Colonic mucosa (tissue), 4 donors: ENCODE results near the gene TAB2. TPM values are rescaled to one million over a fixed set of nuclear protein-coding genes. Genes with fewer than 3 reads are reported as not detected.

Experiments used
- DNase-seq: peaks from one replicate; pipeline ENCODE4 v3.0.0-alpha.2; 2020
- H3K27ac ChIP-seq: fragments of 200-600 bp; one replicate; pipeline ENCODE4 v1.8.0; 2021
- H3K27me3 ChIP-seq: fragments of 200-600 bp; one replicate; pipeline ENCODE4 v1.8.0; 2021
- H3K36me3 ChIP-seq: fragments of 200-600 bp; one replicate; pipeline ENCODE4 v1.8.0; 2021
- H3K4me1 ChIP-seq: fragments of 200-600 bp; one replicate; pipeline ENCODE4 v1.8.0; 2021; ENCODE audit warnings: mild to moderate bottlenecking
- H3K4me3 ChIP-seq: fragments of 200-600 bp; one replicate; pipeline ENCODE4 v1.8.0; 2021
- H3K9ac ChIP-seq, 2 donors: one replicate each; pipeline ENCODE4 v1.7.0; 2013; ENCODE audit warnings: control low read depth in 2 of 2, low read depth in 2 of 2, low read length in 2 of 2
- H3K9me3 ChIP-seq: fragments of 200-600 bp; one replicate; pipeline ENCODE4 v1.8.0; 2021
- intact Hi-C: fragments of 100-400 bp; cut with DNase I; formaldehyde crosslinking; loops from one replicate; pipeline ENCODE4 v1.14.1; 2022
- total RNA-seq, 2 donors: library from RNA; stranded (reverse); fragmentation: NEBNext Ultra II Directional in 1 of 2; extraction: Animal tissue kit (Norgen Biotek cat#: 25700) in 1 of 2; gene quantifications; one replicate each; pipeline ENCODE4 v1.2.1, GENCODE V29; 2021
- TF ChIP-seq, protein P1 (sequence below): fragments of 200-600 bp; IDR thresholded peaks from one replicate; pipeline ENCODE4 v1.8.0; 2022; ENCODE audit warnings: antibody characterized with exemption, mild to moderate bottlenecking
- donor health status: healthy.
- donor health status: DM: no; HTN: no; CAD: no.
- donor health status: DM: no; HTN: no; CAD: no.

The TAB2 gene
- total RNA-seq, 2 donors from 2014 or later: 36.7 to 81.3 TPM

DNA sequence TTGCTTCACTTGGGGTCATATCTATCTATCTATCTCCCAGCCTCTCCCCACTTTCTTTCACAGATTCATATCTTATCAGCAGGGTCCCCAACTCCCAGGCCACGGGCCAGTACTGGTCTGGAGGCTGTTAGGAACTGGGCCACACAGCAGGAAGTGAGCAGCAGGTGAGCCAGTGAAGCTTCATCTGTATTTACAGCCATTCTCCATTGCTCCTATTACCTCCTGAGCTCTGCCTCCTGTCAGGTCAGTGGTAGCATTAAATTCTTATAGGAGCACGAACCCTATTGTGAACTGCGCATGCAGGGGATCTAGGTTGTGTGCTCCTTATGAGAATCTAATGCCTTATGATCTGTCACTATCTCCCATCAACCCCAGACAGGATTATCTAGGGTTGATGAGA is 14.8 kb upstream of the TAB2 start:
- DNase-seq: no peak
- intact Hi-C loops: no loop called here
- Histone ChIP-seq H3K4me3 (no peak overlapping the region), H3K9ac (no peak overlapping the region), H3K27me3 (no peaks in the 10 kb centered on the region), H3K9me3 (no peaks in the 10 kb centered on the region), H3K27ac (no peak overlapping the region), H3K4me1 (no peaks in the 10 kb centered on the region), H3K36me3 (no peaks in the 10 kb centered on the region)
- TF ChIP-seq, protein P1, sequence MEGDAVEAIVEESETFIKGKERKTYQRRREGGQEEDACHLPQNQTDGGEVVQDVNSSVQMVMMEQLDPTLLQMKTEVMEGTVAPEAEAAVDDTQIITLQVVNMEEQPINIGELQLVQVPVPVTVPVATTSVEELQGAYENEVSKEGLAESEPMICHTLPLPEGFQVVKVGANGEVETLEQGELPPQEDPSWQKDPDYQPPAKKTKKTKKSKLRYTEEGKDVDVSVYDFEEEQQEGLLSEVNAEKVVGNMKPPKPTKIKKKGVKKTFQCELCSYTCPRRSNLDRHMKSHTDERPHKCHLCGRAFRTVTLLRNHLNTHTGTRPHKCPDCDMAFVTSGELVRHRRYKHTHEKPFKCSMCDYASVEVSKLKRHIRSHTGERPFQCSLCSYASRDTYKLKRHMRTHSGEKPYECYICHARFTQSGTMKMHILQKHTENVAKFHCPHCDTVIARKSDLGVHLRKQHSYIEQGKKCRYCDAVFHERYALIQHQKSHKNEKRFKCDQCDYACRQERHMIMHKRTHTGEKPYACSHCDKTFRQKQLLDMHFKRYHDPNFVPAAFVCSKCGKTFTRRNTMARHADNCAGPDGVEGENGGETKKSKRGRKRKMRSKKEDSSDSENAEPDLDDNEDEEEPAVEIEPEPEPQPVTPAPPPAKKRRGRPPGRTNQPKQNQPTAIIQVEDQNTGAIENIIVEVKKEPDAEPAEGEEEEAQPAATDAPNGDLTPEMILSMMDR: no peak

DNA sequence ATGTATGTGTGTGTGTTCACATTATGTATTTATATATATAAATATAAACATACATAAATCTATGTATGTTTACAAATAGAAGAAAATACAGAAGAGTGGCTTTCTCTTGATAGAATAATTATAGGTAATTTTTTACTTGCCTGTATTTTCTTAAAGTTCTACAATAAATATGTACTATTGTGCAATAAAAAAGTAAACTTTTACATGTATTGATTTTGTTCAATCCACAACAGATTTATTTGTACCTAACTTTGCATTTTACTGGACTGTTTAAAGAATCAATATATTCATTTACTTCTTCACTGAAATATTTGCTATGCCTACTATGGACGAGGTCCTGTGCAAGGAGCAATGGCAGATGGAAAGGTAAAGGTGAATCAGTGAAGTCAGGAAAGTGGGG is 14.0 kb upstream of the TAB2 start:
- H3K9ac ChIP-seq: no peak overlapping the region
- H3K27ac ChIP-seq: no peak overlapping the region
- no peaks in the 10 kb centered on the region for H3K4me1 ChIP-seq
- intact Hi-C loops: no loop called here
- H3K4me3 ChIP-seq: no peak overlapping the region
- H3K36me3 ChIP-seq: no peaks in the 10 kb centered on the region
- H3K27me3 ChIP-seq: no peaks in the 10 kb centered on the region
- no peak for DNase-seq
- H3K9me3 ChIP-seq: no peaks in the 10 kb centered on the region
- TF ChIP-seq, protein P1: no peak

DNA sequence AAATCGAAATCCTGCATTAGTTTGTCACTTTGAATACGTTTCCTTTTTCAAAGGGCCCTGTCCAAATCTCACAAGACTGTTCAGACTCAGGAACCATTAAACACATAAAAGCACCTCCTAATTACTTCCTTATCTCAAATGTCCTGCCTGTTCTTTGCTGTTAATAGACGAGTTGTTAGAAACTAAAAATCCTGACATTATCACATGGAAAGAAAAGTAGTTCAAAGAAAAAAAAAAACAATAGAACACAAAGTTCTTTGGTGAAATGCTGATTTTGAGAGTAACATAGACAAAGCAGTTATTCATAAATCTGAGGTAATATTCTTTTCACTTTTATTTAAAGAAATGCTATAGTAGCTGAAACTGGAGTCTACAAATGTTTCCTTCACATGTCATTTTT is 12.1 kb upstream of the TAB2 start:
- no peak for DNase-seq
- H3K4me1 ChIP-seq: no peaks in the 10 kb centered on the region
- no peaks in the 10 kb centered on the region for H3K27me3 ChIP-seq
- H3K9me3 ChIP-seq: no peaks in the 10 kb centered on the region
- TF ChIP-seq, protein P1: no peak
- no peak overlapping the region for H3K4me3 ChIP-seq
- no peak overlapping the region for H3K27ac ChIP-seq
- H3K9ac ChIP-seq: no peak overlapping the region
- no peaks in the 10 kb centered on the region for H3K36me3 ChIP-seq
- intact Hi-C loops: no loop called here

DNA sequence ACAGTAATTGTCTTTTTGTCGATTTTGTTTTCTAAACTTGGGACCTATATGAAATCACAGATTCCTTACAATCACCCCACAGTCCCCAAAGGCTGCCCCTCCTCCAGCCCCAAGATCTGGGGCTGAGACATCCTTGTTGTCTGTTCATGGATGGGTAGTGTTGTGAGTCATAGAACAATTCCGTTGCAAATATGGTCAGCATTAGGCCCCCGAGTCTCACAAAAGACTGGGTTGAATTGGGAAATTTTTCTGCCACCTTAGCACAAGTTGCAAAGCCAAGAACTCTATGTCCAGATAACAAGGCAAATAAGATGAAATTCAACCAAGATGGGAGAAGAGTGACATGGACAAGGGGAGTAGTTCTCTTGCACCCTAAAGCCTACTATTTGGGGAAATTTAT is 10.5 kb upstream of the TAB2 start:
- intact Hi-C loops: no loop called here
- no peak overlapping the region for H3K4me3 ChIP-seq
- H3K9me3 ChIP-seq: no peaks in the 10 kb centered on the region
- no peak overlapping the region for H3K27ac ChIP-seq
- no peaks in the 10 kb centered on the region for H3K4me1 ChIP-seq
- no peaks in the 10 kb centered on the region for H3K36me3 ChIP-seq
- TF ChIP-seq, protein P1: no peak
- no peaks in the 10 kb centered on the region for H3K27me3 ChIP-seq
- no peak for DNase-seq
- no peak overlapping the region for H3K9ac ChIP-seq

DNA sequence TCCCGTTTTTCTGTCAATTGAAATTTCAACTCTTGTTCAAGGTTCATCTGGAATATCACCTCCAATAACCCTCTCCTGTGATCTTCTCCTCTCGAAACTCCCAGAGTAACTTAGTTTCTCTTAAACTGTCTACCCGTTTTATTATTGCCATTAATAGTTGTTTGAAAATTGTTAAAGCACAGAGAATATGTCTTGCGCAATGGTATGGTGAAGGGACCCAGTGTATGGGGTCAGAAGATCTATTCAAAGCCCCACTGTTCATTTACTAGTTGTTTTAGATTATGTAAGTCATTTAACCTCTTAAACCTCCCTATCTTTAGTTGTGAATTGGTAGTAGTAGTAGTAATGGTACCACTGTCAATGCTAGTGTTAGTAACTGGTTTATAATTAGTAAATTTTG is 6.2 kb upstream of the TAB2 start:
- no peak overlapping the region for H3K4me3 ChIP-seq
- no peak overlapping the region for H3K9ac ChIP-seq
- H3K27me3 ChIP-seq: no peaks in the 10 kb centered on the region
- no peak overlapping the region for H3K27ac ChIP-seq
- no peak for DNase-seq
- TF ChIP-seq, protein P1: no peak
- no peaks in the 10 kb centered on the region for H3K4me1 ChIP-seq
- H3K9me3 ChIP-seq: no peaks in the 10 kb centered on the region
- no peaks in the 10 kb centered on the region for H3K36me3 ChIP-seq
- intact Hi-C loops: no loop called here

DNA sequence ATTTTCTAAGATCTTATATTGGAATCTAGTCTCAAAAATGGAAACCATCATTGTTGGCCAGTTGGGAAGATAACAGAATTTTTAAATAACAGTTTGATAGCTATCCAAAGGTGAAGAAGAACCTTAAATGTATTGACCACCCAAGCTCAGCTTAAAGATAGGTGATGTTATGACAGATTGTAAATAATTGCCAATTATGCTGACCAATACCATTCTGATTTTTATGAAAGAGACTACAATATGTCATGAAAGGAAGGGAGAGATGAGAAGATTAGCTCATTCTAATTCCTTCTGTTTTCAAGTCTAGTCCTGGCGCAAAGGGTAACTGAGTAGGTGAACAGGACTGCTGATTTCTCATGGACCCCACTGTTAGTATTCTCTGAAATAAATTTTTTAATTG is 5.7 kb upstream of the TAB2 start:
- TF ChIP-seq, protein P1: no peak
- Histone ChIP-seq H3K27ac (no peak overlapping the region), H3K4me3 (no peak overlapping the region), H3K36me3 (no peaks in the 10 kb centered on the region), H3K9me3 (no peaks in the 10 kb centered on the region), H3K27me3 (no peaks in the 10 kb centered on the region), H3K9ac (no peak overlapping the region), H3K4me1 (no peaks in the 10 kb centered on the region)
- no peak for DNase-seq
- intact Hi-C loops: no loop called here
